DMS53 (cell line): ENCODE results near the gene LEMD1.
"Not testable (repeated sequence)": the region's sequence is repeated elsewhere in the genome, so short reads cannot be mapped to it uniquely, and the experiment has no call there.

ENCODE experiments used
- DNase-seq: peaks from one replicate; lab custom pipeline; 2025; lab: John Stamatoyannopoulos, UW

LEMD1 gene

GRCh38 chr1:205446828-205447227 is 25.0 kb upstream of the LEMD1 start:
- DNase-seq = no peak

- no peak for DNase-seq
Measured at GRCh38 chr1:205445646-205445935, 23.7 kb upstream of the LEMD1 start.

GRCh38 chr1:205444931-205445645 is 23.2 kb upstream of the LEMD1 start:
- no peak for DNase-seq

GRCh38 chr1:205444300-205444930 is 22.6 kb upstream of the LEMD1 start:
- DNase-seq = no peak

- no peak for DNase-seq
Measured at GRCh38 chr1:205443585-205444299, 21.9 kb upstream of the LEMD1 start.

GRCh38 chr1:205442051-205442725 is 20.3 kb upstream of the LEMD1 start:
- peak; percentile 98 for DNase-seq

- no peak for DNase-seq
Measured at GRCh38 chr1:205441716-205442050, 19.8 kb upstream of the LEMD1 start.

- no peak for DNase-seq
Measured at GRCh38 chr1:205441318-205441633, 19.4 kb upstream of the LEMD1 start.

GRCh38 chr1:205440476-205441317 is 18.8 kb upstream of the LEMD1 start:
- DNase-seq = peak; percentile 100

- DNase-seq = no peak
Measured at GRCh38 chr1:205440121-205440475, 18.2 kb upstream of the LEMD1 start.

- DNase-seq = peak; percentile 95
Measured at GRCh38 chr1:205438213-205439158, 16.6 kb upstream of the LEMD1 start.

- DNase-seq = no peak
Measured at GRCh38 chr1:205437570-205437969, 15.7 kb upstream of the LEMD1 start.

- no peak for DNase-seq
Measured at GRCh38 chr1:205436776-205437410, 15.0 kb upstream of the LEMD1 start.

GRCh38 chr1:205435578-205436573 is 14.0 kb upstream of the LEMD1 start:
- peak; percentile 70 for DNase-seq

- no peak for DNase-seq
Measured at GRCh38 chr1:205434738-205435137, 12.9 kb upstream of the LEMD1 start.

- not testable (repeated sequence) for DNase-seq
Measured at GRCh38 chr1:205432692-205433091, 10.8 kb upstream of the LEMD1 start.

GRCh38 chr1:205432116-205432515 is 10.3 kb upstream of the LEMD1 start:
- DNase-seq = no peak

GRCh38 chr1:205430696-205431305 is 8.9 kb upstream of the LEMD1 start:
- DNase-seq = peak; percentile 88
